HTERT RPE-1 (cell line): ENCODE data around the gene DNM1.
"Not testable (repeated sequence)": the region's sequence is repeated elsewhere in the genome, so short reads cannot be mapped to it uniquely, and the experiment has no call there.

Experiments used
- in situ Hi-C: fragments of 300-500 bp; cut with MboI; formaldehyde crosslinking; loops from 4 replicates; pipeline ENCODE4 v1.14.3; 2020; ENCODE audit warnings: low sequenced_read_pairs

The DNM1 gene

DNA sequence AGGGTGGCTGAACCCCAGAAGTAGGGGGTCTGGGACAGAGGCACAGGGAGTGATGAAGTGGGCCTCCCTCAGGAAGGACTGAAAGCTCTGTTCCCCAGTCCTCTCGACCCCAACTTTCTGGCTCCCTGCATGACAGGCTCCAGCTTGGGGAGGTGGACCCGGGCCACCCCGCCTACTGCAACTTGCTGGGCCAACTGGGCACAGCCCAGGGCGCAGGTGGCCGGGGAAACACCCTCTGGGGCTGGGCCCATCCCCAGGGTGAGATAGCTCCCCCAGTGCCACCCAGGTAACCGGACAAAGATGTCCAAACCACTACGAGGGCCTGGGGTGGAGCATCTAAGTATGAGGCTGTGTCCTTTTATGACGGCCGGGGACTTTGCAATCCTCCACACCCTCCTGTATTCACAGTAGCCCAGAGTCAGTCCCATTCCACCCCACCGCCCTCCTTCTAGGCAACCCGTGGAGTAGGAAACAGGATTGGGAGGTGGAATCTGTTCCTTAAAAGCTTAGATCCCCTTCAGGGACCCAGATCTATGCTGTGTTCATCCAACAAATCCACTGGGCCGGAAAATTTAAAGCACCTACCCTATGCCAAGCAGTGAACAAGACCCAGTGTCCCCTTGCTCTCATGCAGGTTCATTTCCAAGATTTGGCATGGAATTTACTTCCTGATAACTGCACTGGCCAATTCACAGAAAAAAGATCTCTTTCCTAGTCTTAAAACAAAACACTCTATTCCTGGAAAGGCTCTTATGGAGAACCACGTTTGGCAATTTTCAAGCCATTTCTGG is 19.9 kb downstream of the DNM1 start:
- in situ Hi-C loops = no loop called here

DNA sequence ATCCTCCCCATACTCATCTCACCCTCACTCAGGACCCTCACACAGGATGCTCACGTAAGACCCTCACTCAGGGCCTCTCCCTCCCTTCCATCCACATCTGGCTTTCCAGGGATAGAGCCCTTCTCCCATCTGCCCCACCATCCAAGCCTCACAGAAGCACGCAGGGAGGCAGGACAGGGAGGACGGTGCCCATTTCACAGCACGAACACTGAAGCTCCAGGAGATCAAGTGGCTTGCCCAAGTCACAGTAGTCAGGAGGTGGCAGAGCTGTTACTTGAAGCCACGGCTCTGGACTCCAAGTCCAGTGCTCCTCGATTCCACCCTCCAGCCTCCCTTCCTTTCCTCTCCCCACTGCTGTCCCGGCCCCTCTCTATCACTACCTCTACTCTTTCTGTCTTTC is 21.7 kb downstream of the DNM1 start:
- in situ Hi-C loops = no loop called here

DNA sequence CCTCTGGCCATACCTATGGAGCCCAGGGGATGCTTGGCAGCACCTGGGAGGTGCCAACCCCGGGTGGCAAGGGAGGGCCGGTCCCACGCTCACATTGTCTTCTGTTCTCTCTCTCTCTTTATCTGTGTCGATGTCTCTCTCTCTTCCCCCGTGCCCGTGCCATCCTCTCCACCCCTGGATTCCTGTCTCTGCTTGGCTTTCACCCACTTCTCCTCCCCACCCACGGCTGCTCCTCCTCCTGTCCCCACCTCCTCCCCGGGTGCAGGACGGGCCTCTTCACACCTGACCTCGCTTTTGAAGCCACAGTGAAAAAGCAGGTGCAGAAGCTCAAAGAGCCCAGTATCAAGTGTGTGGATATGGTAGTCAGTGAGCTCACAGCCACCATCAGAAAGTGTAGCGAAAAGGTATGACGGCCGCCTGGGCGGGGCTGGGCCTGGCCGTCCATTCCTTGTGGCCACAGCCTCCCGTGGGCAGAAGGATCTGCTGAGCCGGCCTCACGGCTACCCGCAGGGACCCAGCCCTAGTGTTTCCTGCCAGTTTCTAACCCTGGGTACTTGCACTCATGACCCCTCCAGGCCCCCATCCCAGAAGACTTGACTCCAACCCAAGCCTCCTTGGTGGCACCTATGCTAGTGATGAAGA is 22.7 kb downstream of the DNM1 start:
- in situ Hi-C loops = no loop called here

DNA sequence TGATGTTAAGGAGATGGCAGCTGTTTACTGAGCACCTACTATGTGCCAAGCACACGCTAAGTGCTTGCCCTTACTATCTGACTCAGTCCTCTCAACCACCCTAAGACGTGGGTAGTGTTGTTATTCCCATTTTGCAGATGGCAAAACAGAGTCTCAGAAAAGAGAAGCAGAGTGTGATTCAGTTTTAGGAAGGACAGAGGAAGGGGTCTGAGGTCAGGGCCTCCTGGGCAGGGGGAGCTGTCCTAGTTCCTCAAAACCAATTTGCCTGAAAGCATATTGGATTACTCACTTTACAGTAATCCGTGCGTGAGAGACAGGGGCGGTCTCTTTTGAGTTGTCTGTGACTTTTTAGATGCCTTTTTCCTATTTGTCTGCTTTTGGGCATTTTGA is 23.2 kb downstream of the DNM1 start:
- in situ Hi-C loops = no loop called here

DNA sequence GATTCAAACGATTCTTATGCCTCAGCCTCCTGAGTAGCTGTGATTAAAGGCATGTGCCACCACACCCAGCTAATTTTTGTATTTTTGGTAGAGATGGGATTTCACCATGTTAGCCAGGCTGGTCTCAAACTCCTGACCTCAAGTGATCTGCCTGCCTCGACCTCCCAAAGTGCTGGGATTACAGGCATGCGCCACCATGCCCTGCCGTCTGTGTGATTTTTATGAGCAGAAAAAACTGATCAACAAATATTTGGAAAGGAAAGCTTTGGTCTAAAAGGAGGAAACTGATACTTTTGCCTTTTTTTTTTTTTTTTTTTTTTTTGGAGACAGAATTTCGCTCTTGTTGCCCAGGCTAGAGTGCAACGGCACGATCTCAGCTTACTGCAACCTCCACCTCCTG is 27.7 kb downstream of the DNM1 start:
- in situ Hi-C loops = not testable (repeated sequence)

DNA sequence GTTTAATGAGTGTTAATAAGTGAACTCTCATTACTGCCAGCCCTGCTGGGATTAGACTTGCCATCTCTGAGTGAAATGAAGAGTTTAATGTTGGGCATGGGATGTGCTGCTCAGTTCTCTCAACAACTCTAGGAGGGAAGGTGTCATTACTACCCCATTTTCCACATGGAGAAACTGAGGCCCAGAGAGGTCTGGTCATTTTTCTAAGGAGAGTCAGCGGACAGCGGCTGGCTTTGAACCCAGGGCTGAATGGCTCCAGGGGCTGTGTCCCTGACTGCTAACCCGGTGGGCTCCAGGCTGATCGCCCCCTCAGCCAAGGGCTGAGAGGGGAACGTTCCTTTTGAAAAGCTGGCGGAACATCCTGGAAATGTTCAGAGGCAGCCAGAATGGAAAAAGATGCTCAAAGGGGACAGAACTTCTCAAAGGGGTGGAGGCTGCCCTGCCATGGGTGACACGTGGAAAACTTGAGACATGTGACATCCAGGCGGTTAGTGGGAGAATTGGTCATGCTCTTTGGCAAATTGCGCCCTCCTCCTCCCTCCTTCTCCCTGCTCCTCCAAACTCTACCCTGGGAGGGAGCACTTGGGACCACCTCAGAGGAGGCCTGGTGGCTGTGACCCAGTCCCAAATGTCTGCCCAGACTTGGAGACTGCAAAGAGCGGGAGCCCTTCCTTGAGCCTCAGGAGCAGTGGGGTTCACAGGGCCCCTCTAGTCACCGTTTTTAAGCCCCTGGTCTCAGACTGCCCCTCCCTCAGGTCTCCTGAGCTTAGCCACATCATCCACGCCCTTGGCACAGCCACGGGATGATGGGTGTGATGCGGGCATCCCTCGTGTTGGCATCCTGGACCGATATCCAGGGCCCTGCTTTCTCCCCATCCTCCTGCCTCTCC is 28.7 kb downstream of the DNM1 start:
- in situ Hi-C loops = no loop called here

DNA sequence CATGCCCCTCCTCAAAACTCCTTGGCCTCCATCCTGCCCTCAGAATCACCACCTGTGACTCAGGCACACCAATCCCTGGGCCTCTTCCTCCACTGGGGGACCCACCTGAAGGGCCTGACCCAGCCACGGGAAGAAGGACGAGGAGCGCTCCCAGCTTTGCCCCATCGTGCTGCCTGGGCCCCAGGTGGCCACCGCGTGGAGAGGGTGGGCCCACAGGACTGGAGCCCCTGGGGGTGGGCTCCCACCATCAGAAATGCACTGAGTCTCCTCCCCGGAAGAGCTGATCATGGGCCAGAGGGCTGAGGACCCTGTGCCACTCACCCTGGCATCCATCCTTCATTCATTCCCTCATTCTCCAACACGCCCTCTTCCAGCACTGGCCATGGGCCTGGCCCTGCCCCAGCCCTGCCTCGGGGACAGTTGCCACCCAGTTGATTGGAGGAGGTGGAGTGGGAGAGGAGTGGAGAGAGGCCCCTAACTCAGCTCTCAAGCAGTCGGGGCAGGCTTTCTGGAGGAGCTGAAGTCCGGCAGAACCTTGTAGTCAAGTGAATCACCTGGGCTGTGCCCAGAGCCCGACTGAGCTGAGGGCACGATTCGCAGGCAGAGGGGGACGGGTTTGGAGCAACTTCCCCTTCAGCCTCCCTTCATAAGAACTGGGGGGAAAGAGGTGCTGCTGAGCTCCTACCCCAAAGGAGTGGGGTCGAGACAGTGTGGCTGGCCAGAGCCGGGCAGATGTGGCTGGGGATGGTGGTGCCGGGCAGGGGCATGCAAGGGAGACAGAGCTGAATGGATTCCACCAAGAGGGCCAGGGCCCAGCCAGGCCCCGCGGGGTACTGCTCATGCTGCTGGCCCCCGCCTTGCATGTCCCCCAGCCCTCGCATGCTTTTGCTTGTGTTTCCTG is 29.6 kb downstream of the DNM1 start:
- in situ Hi-C loops = no loop called here

DNA sequence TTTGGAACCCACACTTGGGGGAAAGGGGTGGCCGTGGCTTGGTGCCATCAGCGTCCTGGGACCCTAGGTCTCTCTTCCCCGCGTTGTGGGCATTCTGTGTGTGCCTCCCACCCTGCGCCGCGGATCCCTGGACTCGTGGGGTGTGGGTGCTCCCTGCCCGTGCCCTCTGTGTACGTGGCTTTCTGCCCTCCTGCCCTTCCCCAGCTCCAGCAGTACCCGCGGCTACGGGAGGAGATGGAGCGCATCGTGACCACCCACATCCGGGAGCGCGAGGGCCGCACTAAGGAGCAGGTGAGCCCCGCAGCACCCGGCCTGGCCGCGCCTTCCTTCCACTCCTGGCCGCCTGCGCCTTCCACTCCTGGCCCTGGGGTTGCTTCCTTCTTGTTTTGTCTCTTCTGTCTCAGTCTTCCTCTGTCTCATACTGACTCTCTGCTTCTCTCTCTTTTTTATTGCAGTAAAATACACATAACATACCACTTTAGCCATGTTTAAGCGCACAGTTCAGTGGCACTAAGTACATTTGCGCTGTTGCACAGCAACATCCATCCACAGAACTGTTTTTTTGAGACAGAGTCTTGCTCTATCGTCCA is 30.7 kb downstream of the DNM1 start:
- in situ Hi-C loops = no loop called here

DNA sequence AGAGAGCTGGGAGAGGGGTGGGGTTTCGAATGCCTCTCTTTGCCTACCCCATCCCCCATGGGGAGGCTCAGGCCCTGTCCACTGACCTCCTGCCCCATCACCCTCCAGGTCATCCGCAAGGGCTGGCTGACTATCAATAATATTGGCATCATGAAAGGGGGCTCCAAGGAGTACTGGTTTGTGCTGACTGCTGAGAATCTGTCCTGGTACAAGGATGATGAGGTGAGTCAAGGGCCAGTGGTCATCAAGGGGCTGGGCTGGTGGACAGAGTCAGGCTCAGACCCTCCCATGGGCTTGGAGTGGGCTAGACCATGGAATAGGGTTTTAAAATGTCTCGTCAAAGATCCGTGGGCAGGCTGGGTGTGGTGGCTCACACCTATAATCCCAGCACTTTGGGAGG is 38.9 kb downstream of the DNM1 start:
- in situ Hi-C loops = no loop called here

DNA sequence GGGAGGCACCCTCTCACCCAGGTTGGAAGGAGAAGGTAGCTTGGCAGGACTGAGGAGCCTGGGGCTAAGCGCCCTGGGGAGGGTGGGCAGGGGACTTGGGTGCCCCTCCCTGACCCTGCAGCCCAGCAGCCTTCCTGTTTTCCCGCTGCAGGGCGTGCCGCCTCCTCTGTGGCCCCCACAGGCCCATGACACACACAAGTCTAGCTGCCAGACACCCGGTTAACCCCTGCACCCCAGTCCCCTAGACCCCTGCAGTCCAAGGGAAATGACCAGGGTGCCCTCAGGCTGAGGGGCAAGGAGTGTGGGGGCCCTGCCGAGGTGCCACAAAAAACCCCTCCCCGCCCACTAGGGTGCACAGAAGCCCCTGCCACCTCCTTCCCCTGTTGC is 39.6 kb downstream of the DNM1 start:
- in situ Hi-C loops = no loop called here

DNA sequence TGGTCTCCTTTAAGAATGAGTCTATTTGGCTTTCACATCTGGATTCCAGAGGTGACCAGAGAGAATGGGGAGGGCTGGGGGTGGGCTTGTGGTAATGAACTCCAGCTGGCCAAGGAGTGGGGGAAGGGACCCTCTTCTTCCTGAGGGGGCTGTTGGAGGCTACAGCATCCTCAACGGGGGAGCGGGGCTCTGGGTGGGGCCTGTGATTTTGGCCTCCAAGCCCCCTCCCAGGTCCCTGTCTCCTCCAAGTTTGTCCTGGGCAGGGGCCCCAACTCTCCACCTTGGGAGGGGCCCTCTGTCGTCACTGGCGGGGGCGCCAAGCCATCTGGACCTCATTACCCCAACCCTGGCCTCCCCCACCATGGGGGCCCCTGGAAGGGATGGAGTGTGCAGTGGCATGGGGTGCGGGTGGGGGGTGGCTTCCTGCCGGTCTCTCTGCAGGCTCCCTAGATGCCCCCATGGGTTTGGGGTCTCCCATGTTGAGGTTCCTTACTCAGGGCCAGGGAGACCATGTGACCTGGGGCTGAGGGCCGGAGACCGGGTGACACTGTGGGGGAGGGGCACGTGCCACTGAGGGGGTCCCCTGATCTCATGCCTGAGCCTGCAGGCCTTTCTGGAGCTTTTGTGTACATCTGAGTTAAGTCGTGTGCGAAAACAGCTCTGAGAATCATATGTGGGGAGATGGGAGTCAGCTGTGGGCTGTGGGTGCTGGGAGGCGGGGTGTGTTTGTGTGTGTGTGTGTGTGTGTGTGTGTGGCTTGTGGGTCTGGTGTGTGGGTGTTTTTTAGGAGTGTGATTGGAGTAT is 40.2 kb downstream of the DNM1 start:
- in situ Hi-C loops = no loop called here

DNA sequence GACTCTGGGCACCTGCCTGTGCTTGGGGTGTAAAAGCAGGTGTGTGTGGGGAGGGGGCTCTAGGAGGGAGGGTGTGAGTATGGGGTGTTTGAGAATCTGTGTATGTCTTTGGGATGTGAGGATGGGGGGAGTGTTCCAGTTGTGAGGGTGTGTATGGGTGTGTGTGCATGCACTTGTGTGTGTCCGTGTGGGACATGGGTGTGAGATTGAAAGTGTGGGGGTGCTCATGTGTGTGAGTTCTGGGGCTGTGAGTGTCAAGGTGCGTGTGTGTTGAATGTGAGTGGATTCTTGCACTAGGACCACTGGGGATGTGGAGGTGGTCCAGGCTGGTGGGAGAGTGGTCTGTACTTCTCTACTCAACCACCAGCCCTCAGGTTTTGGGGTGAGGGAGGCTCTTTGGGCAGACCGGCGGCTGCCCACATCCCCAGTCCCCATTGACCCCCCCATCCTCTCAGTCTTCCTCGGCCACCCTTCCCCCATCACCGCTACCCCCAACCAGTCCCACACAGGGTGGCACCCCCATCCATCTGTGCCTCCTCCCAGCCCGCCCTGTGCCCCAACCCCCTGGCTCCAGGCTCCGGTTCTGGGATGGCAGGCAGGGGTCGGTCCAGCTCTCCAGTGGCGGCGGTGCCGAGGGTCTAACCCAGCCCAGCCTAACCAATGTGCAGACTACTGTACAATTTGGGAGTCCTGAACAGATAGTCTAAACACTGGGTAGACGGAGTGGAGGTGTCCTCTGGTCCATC is 41.1 kb downstream of the DNM1 start:
- in situ Hi-C loops = no loop called here

DNA sequence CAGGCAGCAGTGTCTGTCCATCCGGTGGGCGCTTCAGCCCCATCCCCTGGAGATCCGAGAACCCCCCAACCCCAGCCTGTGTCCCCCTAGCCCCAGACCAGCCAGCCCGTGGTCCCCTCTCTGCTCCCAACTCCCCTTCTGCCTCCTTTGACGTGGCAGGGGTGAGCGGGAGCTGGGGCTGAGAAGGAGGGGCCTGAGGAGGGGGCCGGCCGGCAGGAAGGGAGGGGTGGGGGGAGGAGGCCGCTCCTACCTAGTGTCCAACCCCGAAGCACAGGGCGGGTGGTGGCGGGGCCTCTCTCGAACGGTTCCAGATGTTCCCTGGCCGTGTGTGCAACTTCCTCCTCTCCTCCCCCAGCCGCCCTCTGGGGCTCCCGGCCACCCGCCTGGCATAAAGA is 41.7 kb downstream of the DNM1 start:
- in situ Hi-C loops = no loop called here

DNA sequence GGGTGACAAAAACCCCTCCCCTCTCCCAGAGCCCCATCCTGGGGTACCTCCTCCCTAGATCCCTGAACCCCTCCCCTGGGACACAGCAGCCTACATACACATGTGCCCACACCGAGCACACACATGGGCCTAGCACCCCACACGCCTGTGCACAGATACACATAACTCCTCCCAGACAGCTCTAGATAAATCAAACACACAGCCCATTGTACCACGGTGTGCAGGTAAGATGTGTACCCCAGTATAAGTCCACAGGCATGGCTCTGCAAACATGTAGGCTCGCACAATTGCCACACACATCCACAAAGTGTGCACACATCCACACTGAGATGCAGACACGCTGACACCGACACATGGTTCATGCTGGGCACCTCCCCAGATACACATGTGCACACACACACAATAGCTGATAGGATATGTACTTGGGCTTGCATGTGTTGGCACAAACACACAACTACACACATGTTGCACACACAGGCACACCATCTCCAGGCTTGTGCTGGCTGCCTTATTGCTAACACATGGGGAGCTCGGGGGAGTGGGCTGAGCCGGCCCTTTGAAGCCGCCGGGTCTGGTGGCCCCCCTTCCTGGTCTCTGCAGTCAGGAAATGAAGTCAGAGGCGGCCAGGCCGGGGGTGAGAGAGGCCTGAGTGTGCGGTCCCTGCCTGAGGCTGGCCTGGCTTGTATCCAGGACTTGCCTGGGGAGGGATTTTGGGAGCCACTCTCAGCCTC is 42.4 kb downstream of the DNM1 start:
- in situ Hi-C loops = no loop called here

DNA sequence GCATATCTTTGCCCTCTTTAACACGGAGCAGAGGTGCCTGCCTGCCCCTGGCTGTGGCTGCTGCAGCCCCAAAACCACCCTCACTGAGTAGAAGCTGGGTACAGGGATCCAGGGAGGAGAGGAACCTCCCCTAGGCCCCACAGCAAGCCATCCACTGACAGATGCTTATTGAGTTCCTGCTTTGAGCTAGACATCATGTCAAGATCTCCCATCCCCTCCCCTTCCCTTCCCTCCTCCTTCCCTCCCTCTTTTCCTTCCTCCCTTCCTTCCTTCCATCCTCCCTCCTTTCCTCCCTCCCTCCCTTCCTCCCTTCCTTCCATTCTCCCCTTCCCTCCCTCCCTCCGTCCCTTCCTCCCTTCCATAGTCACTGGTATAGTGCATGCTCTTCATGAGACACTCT is 43.3 kb downstream of the DNM1 start:
- in situ Hi-C loops = no loop called here

DNA sequence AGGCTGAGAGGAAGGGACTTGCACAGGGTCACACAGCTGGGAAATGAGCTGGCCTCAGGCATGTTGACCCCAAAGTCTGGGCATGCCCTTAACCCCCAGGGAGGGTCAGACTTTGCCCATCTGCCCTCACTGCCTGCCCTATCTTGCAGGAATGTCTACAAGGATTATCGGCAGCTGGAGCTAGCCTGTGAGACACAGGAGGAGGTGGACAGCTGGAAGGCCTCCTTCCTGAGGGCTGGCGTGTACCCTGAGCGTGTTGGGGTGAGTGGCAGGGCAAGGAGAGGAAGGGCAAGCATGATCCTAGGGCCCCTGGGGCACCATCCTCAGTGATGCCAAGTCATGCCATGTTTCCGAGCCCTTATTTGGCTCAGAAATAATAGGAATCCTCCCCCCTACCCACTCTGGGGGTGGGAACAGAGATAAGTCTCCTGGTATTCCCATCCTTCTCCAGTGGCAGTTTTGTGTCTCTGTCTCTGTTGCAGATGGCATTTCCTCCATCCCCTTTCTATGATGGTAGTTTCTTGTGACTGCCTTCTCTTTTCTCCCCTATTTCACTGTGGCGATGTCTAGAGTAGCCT is 44.1 kb downstream of the DNM1 start:
- in situ Hi-C loops = no loop called here

DNA sequence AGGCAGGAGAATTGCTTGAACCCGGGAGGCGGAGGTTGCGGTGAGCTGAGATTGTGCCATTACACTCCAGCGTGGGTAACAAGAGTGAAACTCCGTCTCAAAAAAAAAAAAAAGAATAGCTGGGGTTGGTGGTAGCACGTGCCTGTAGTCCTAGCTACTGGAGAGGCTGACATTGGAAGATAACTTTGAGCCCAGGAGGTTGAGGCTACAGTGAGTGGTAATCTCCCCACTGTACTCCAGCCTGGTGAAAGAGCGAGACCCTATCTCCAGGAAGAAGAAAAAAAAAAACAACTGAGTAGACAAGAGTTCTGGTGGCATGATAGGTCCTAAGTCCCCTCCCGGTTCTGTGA is 46.4 kb downstream of the DNM1 start:
- in situ Hi-C loops = no loop called here
